Measurements from ENCODE around the gene CFAP77. TPM values are rescaled to one million over a fixed set of nuclear protein-coding genes. Genes with fewer than 3 reads are reported as not detected.

The CFAP77 gene
- total and polyA plus RNA-seq, 2 of the 8 experiments (the other 6 are each of a cell fraction or from before 2014, with no cell fraction given), result 0.63 to 0.97 TPM

DNA sequence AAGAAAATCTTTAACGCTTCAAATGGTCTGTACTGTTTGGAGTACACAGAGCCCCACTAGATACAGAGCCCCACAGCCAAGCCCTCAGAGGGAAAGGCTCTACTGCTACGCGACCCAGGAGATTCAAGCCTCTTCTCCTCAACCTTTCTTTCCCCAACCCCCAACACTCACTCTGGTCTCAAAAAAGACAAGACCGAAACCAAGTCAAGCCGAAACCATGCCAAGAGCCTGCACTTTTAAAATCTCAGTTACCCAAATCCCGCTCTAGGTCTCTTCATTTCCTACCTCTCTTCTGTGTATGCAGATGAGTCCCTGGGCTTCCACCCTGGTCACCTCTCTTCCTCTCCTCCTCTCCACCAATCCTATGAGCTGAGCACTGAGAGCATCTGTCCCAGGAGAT lies 204.3 kb downstream of the CFAP77 start:
- Histone ChIP-seq H2AK5ac (ENCODE audit: low read depth, low read length) (no peak overlapping the region), H4K20me1 (replicated peaks in 1 of 2; ENCODE audit: control insufficient read depth in 1 of 2, insufficient read depth in 2 of 2, low read length in 2 of 2) (peaks cover 0 to 1% of the 10 kb centered on the region in 2 experiments), H3K27ac (ENCODE audit: low read depth, low read length) (no peak overlapping the region), H2BK15ac (ENCODE audit: low read length) (no peak overlapping the region), H3K4me1 (replicated peaks in 1 of 4; ENCODE audit: control insufficient read depth in 3 of 4, insufficient read depth in 4 of 4, low read length in 3 of 4) (peaks cover 4 to 11% (median 6%) of the 10 kb centered on the region in 4 experiments; a peak in 4 of 7 replicates), H2BK12ac (ENCODE audit: low read depth, low read length) (no peak overlapping the region), H2BK5ac (ENCODE audit: low read depth, low read length) (no peak overlapping the region; the same call in 1 of the 2 replicates), H4K8ac (ENCODE audit: extremely low read depth, insufficient read depth, low read length) (no peak overlapping the region), H2AFZ (ENCODE audit: low read length) (no peak overlapping the region), H3K79me2 (ENCODE audit: control insufficient read depth in 1 of 2, insufficient read depth in 2 of 2, low read length in 2 of 2) (no peaks in the 10 kb centered on the region), H3K18ac (ENCODE audit: extremely low read depth, low read length) (no peak overlapping the region), H3K9me3 (ENCODE audit: insufficient read depth in 2 of 2, low read depth in 1 of 2, low read length in 1 of 2) (no peaks in the 10 kb centered on the region), H4K5ac (ENCODE audit: insufficient read length, low read depth, low read length) (no peak overlapping the region), H3K79me1 (ENCODE audit: low read depth, low read length) (no peaks in the 10 kb centered on the region; the same call in 1 of the 2 replicates), H3K4me3 (ENCODE audit: extremely low read depth in 1 of 4, insufficient read depth in 2 of 4, low read depth in 3 of 4, low read length in 4 of 4) (no peak overlapping the region), H3K27me3 (replicated peaks in 1 of 4; ENCODE audit: control insufficient read depth in 3 of 4, extremely low read depth in 1 of 4, insufficient read depth in 3 of 4, low read length in 3 of 4) (no peaks in the 10 kb centered on the region), H2BK20ac (ENCODE audit: low read length) (no peak overlapping the region), H4K91ac (replicated peaks; ENCODE audit: insufficient read length, low read length) (no peak overlapping the region), H2BK120ac (replicated peaks; ENCODE audit: low read depth, low read length) (no peak overlapping the region), H3K4me2 (ENCODE audit: insufficient read depth in 1 of 2, low read depth in 2 of 2, low read length in 2 of 2) (no peak overlapping the region), H3K9ac (replicated peaks in 1 of 4; ENCODE audit: extremely low read depth in 1 of 4, low read depth in 3 of 4, low read length in 3 of 4) (no peak overlapping the region), H3K4ac (replicated peaks; ENCODE audit: insufficient read length, low read depth, low read length) (no peak overlapping the region), H3K36me3 (ENCODE audit: control insufficient read depth in 2 of 4, insufficient read depth in 4 of 4, low read length in 3 of 4) (peaks cover 4 to 49% (median 20%) of the 10 kb centered on the region in 4 experiments), H3K23ac (ENCODE audit: insufficient read length) (no peak overlapping the region), H3K14ac (ENCODE audit: insufficient read length) (no peak overlapping the region), H3K56ac (replicated peaks; ENCODE audit: insufficient read length, low read depth, low read length) (no peak overlapping the region), H3K23me2 (ENCODE audit: low read depth, low read length) (no peaks in the 10 kb centered on the region)
- DNase-seq (ENCODE audit: low read depth in 1 of 2, low spot score in 2 of 2) (no peak), FAIRE-seq (no peak)
- 78% methylated on average over 6 of the region's 6 CpGs; no CpG with 5 or more reads in 1 of the 2 experiments for WGBS, 2 experiments (ENCODE audit: extremely low coverage in 1 of 2, insufficient coverage in 1 of 2, insufficient read length in 1 of 2, insufficient replicate concordance in 2 of 2, low coverage in 1 of 2, low lambda C conversion rate in 2 of 2, missing lambda C conversion rate in 1 of 2)
- ChIA-PET CTCF (ENCODE audit: partially characterized antibody) (interaction anchor here (4.2 kb wide), 1 partner anchor 31 kb away, joined by 17 read pairs; no protein-coding TSS in a partner anchor), POLR2A (ENCODE audit: partially characterized antibody) (interaction anchor here (1.4 kb wide), 1 partner anchor 12 kb away, joined by 3 read pairs; no protein-coding TSS in a partner anchor)
- no peak for TF ChIP-seq EZH2 (IDR thresholded peaks at IDR 0.05; ENCODE audit: low read depth, low read length, severe bottlenecking)
- no peak for TF ChIP-seq RAD21 (IDR thresholded peaks at IDR 0.05 in 1 of 2, conservative IDR thresholded peaks at IDR 0.05 in 1 of 2; ENCODE audit: low read depth in 2 of 2, low read length in 2 of 2)
- TF ChIP-seq EP300 (IDR thresholded peaks at IDR 0.05; ENCODE audit: borderline replicate concordance in 1 of 2, low read depth in 2 of 2, low read length in 2 of 2), result no peak
- TF ChIP-seq RFX5 (IDR thresholded peaks at IDR 0.05; ENCODE audit: borderline replicate concordance, low read depth, low read length), result no peak
- no peak for TF ChIP-seq CREB1 (IDR thresholded peaks at IDR 0.05)
- TF ChIP-seq TBP (IDR thresholded peaks at IDR 0.05; ENCODE audit: low read depth, low read length), result no peak
- no peak for TF ChIP-seq RXRA (IDR thresholded peaks at IDR 0.05; ENCODE audit: insufficient read depth, low read depth, low read length)

Data from H1 (cell line).